GM12873 (cell line): Measurements from ENCODE around the gene POFUT1.

Experiments
- CTCF ChIP-seq: IDR thresholded peaks from 2 replicates; pipeline ENCODE4 v1.5.1; 2012; ENCODE audit warnings: low read depth, mild to moderate bottlenecking, moderate library complexity, low read length, control low read depth; ENCODE audit not compliant: insufficient read depth; ENCODE audit errors: missing control alignments

The POFUT1 gene

DNA sequence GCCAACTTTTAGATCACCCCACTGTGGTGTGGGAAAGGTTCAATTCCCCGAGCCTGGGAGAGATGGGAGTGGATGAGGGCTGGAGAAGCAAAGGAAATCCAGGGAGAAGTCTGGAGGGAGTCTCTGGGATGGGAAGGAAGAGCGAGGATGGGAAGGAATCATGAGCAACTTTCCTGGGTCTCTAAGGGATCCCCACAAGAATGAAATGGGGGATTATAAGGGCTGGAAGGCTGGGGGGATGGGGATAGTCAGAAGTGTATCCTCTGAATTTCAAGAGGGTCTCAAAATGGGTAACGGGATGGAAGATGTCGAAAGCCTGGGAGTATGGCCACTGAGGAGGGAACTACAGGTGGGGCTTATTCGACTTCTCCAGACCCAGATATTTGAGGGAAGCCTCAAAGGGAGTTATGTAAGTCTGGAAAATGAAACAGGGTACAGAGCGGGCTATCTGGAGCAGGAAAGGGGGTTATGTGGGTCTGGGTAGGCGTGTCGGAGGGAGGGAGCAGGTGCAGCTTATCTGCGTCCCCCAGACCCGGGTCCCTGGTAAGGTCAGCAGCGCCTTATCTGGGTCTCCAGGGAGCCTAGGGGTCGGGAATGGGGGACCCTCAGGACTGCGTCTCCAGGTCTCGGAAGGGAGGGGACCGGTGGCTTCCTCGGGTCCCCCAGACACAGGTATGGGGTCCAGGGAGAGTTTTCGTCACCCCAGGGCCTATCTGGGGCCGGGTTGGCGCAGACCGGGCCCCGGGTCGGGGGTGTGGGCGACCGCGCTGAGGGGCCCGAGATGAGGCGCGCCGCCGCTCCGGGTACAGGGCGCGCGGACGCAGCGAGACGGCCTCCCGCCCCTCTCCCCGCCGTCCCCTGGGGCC is 687 bp upstream of the POFUT1 start:
- no peak for TF ChIP-seq CTCF

- TF ChIP-seq CTCF, result no peak
These were observed 947 bp downstream of the POFUT1 start for GRCh38 chr20:32208499-32209154.

DNA sequence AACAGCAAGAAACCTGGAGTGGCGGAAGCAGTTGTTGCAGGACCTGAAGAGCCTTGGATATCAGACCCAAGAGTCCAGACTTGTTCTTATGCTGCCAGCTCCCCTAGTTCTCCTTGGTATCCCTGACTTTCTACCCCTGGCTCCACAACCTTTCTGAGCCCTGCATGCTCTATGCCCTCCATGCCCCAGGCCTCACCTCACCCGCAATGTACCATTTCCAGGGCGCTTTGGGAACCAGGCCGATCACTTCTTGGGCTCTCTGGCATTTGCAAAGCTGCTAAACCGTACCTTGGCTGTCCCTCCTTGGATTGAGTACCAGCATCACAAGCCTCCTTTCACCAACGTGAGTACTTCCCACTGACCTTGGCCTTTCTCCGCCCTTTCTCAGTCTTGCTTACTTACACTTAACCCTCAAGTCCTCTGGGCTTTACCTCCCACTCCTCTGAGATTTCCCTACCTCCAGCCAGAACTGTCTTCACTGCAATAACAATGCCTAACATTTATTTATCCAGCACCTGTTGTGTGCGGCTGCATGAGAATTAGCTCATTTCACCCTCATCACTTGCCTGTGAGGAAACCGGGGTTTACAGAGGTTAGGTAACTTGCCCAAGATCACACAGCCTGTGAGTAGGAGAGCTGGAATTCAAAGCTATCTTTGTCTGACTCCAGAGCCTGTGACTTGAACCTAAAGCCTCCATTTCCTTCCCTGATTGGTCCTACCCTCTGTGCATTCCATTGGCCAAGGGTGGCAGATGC is 2.3 kb downstream of the POFUT1 start:
- TF ChIP-seq CTCF, result no peak

DNA sequence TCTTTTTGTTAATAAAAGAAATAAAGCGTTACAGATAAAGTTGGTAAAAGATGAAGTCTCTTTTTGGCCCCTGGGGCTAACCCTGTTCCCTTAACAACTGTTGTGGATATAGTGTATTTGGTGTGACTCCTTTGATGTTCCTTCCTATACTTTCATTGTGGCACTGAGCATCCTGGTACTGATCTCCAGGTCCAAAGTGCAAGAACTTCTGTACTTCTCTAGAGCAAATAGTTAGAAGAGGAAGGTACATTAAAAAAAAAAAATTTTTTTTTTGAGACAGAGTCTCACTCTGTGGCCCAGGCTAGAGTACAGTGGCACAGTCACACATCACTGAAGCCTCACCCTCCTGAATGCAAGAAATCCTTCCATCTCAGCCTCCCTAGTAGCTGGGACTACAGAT is 6.2 kb downstream of the POFUT1 start:
- no peak for TF ChIP-seq CTCF

DNA sequence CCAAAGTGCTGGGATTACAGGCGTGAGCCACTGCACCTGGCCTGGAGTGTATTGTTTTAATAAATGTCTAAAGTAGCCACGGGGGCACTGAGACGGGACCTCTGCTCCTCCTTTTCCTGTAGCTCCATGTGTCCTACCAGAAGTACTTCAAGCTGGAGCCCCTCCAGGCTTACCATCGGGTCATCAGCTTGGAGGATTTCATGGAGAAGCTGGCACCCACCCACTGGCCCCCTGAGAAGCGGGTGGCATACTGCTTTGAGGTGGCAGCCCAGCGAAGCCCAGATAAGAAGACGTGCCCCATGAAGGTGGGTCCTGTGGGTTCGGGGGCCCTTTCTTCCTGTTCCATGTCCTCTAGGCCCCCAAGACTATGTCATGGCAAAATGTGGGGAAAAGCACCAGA is 7.5 kb downstream of the POFUT1 start:
- no peak for TF ChIP-seq CTCF

- no peak for TF ChIP-seq CTCF
These were observed 8.0 kb downstream of the POFUT1 start for GRCh38 chr20:32215729-32216128.
